Central memory CD4-positive, alpha-beta T cell (primary cell): ENCODE data around the gene MAPK12.

Source experiments
- DNase-seq: peaks from one replicate; pipeline ENCODE4 v3.0.0; 2022

The MAPK12 gene

DNA sequence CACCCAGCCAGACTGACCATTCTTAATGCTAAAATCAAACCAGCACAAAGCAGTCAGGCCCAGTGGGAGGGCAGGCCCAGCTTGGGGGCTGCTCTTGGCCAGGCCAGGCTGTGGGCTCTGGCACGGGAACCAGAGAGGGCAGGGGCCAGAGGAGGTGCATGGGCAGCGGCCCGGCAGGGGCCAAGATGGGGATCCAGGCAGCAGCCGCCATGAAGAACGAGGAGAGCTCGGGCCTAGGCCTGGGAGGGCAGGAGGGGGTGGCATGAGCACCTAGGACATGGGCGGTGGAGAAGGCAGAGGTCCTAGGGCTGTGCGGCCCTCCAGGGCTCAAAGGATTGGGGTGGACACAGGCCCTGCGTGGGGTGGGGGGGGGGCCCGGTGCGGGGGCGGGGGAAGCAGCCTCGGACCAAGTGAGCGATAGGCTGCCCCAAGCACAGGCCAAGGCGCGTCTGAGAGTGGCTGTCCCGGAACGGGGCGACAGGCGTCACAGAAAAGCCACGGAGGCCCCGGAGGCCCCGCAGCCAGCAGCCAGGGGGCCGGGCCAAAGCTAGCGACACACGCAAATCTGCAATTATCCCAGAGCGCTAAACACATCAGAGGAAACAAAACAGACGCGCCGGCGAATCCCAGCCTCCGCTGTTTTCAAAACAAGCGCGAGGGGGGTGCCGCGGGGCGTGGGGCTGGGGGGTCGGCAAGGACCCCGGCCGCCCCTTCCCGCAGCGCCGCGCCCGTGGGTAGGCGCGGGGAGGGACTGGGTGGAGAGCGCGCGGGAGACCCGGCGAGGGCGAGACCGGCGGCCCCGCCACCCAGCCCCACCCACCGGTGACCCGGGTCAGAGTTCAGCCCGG lies 37.7 kb upstream of the MAPK12 start:
- no peak for DNase-seq

- no peak for DNase-seq
Observed at GRCh38 chr22:50298266-50298637, 36.8 kb upstream of the MAPK12 start.

- no peak for DNase-seq
Observed at GRCh38 chr22:50297510-50298265, 36.2 kb upstream of the MAPK12 start.

DNA sequence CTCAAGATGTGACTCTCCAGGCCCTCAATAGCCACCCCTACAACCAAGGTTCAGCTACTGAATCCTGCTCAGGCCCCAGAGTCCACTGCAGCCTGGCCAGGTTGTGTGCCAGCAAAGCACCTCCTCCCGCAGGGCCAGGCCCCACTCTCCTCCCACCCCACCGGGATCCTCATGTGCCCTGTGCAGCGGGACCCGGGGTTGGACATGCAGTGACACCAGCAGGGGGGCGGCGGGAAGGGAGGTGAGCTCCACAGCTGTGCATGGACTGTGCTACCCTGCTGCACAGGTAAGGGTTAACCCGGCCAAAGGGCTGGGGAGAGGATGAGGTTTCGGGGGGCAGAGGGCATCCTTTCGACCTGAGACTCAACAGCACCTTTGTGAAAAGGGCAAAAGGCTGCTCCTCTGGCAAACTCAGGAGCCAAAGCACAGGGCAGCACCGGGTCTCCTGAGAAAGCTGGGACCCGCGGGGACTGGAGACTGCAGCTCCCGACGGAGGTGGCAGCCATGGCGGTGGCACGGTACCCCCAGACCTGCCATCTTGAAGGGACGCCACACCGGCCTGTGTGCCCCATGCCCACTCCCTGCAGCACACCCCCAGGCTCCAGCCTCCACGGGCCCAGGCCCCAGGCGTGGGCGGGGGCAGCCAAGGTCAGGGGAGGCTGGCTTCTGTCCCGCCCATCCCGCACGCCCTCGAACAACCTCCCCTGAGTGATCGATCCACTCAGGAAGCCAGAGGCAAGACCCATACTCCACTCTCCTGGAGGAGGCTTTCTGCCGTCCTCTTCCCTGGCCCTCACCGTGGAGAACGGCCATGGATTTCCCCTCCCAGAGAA lies 35.4 kb upstream of the MAPK12 start:
- no peak for DNase-seq

GRCh38 chr22:50294319-50294656 lies 32.8 kb upstream of the MAPK12 start:
- no peak for DNase-seq

GRCh38 chr22:50293441-50294318 lies 32.2 kb upstream of the MAPK12 start:
- no peak for DNase-seq

DNA sequence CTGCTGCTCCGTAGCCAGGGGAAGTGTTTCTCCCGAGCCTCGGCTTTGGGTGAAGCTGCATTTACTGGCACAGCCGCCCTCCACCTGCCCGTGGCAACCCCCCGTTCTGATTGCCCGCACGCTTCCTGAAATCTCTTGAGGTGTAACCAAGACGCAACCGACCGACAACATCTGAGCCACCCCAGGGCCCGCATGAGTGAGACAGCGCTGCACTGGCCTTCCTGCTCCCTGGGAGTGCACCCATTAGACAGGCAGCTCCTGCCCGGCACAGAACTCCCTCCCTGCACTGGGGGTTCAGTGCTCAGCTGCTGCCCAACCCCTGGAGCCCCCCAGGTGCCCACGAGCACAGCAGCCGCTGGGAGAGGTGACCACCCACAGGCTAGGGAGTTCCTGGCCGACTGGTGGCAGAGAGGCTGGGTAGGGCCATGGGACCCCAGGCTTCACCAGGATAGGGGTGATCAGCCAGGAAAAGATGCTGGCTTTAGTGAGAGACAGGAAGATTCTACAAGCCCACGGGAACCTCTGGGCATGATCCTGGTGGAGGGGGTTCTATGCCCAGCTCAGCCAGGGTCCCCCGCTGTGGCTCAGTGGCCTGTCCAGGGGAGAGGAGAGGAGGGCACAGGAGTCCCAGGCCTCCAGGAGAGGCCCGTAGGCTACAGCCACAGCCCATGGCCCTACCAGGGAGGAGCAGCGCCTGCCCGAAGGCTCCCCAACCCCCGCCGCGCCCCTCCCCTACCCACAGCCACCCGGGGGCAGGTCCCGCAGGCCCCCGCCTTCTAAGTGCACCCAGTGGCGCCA lies 31.4 kb upstream of the MAPK12 start:
- DNase-seq = no peak

DNA sequence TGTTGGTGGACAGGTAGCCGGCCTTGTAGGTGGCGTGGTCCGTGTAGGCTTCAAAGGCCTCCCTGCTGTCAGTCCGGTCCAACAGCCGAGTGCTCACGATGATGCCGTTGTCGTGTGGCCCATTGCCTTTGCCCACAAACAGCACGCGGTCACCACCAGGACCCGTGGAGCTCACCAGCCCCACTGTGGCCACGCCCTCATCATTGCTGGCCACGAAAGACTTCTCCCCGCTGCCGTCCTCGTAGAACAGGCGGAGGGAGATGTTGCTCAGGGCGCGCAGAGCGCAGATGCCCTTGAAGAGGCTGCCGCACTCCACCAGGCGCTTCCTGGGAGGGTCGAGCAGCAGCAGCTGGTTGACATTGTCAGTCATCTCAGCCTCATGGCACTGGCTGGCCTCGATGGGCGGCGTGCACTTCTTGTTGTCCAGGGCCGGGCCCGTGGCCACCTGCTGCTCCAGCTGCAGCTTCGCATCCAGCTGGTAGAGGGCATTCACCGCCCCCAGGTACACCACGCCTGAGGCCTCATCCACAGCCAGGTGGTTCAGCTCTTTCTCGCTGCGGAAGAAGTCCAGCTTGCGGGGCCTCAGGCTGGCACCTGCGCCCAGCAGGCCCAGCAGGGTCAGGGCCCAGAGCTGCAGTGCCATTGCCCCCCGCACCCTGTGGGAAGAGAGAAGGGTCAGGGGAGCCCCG lies 28.6 kb upstream of the MAPK12 start:
- DNase-seq = no peak

GRCh38 chr22:50289151-50289941 lies 27.9 kb upstream of the MAPK12 start:
- DNase-seq = no peak

DNA sequence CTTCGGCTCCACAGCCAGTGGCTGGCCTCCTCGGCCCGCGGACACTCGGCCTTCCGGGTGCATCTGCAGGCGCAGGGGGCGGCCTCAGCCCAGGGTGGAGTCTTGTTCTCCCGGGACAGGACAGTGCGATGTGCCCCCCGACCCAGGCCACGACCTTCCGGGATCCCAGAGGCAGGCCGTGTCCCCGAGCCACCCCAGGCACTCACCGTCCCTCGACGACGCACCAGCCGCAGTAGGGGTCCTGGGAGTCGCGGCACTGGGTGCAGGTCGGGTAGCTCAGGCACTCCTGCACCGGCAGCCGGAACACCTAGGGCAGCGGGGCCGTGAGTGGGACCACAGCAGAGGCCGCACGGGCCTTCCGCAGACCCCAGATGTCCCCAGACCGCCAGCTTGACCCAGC lies 26.2 kb upstream of the MAPK12 start:
- DNase-seq = no peak

DNA sequence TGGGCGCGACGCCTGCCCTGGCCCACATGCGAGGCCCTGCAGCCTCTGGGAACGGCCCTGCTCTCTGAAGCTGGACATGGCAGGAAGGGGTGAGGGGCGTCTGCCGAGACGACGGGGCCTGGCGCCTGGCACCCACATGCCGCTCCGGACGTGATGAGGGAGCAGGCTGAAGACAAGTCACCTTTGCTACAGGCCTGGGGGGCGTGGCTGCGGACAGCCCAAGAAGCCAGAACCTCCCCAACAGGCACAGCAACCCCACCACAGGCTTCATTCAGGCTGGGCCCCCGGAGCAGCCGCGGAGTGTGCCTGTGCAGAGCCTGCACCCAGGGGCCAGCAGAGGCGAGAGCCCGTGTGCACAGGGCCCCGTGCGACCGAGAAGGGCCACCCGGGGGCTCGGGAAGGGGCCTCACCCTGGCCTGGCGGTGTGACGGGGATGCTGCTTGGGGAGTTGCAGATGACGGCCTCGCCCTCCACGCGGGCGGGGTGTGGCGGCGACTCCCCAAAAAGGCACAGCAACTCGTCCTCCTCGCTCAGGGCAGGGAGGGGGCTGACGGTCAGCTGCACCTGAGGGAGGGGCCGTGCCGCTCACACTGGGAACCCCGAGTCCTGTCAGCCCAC lies 25.3 kb upstream of the MAPK12 start:
- no peak for DNase-seq

GRCh38 chr22:50286275-50286674 lies 24.8 kb upstream of the MAPK12 start:
- no peak for DNase-seq

GRCh38 chr22:50285568-50286229 lies 24.2 kb upstream of the MAPK12 start:
- no peak for DNase-seq

DNA sequence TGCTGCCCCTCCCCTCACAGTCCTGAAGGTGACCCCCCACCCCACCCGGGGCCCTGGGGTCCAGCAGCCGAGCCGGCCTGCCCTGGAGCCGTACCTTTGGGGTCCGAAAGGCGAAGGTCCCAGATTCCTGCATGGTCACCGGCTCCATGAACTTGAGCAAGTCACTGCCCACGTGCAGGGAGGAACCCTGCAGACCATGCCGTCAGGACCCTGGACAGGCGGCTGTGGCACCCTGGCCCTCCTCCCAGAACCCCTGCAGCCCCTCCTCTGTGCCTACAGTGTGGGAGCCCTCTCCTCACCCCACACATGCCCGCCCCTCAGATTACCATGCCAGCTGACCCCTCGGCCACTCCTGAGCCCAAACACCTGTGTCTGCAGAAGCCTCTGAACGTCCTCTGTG lies 23.0 kb upstream of the MAPK12 start:
- no peak for DNase-seq

DNA sequence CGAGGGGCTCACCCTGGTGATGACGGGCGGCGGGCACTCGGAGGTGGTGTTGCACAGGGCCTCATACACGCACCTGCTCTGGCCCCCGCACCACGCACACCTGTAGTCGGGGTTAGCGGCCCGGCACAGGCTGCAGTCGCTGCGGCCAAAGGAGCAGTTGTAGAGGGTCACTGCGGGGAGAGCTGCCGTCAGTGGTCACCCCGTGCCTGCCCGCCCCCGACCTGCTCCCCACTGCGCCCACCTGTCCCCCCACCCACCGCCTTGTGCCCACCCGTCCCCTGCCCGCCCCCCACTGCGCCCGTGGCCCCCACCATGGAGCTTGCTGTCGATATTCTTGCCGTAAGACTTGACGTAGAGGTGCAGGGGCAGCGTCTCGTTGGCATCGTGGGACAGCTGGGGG lies 22.3 kb upstream of the MAPK12 start:
- DNase-seq = no peak

GRCh38 chr22:50282361-50283155 lies 21.1 kb upstream of the MAPK12 start:
- DNase-seq = no peak

GRCh38 chr22:50281957-50282356 lies 20.5 kb upstream of the MAPK12 start:
- DNase-seq = no peak

DNA sequence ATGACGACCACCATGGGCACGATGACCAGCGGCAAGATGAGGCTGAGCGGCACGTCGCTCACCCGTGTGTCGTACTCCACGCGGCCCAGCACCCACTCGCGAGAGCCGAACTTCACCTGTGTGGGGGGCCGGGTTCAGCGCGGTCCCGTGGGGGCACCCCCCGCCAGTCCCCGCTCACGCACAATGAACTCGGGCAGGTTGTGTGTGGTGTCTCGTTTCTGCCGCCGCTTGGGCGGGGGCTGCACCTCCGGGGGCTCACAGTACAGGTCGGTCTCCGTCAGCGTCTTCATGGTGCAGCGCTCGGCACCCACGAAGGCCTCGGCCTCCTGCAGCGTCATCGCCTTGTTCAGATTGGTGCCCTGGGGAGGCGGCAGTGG lies 19.9 kb upstream of the MAPK12 start:
- no peak for DNase-seq
